ACHN (cell line): ENCODE results near the gene KRTAP10-11.
"Not testable (repeated sequence)": the region's sequence is repeated elsewhere in the genome, so short reads cannot be mapped to it uniquely, and the experiment has no call there.

ENCODE experiments used
- DNase-seq: peaks from one replicate; pipeline ENCODE4 v3.0.0-alpha.2; 2015
- in situ Hi-C: cut with HindIII; loops from 2 replicates; pipeline ENCODE4 v1.10.0; 2017; ENCODE audit warnings: low sequenced_read_pairs, low pct_ligation_motif_present, low pct_unique_long_range_greater_than_20kb

Gene KRTAP10-11

GRCh38 chr21:44654576-44655175 lies 8.5 kb downstream of the KRTAP10-11 start, which contains the start of gene KRTAP12-4:
Gene KRTAP12-4, minus strand, starts transcription at chr21:44654659. Its CDS starts 45 bp downstream, at chr21:44654614.
- DNase-seq, result no peak
- in situ Hi-C loops, result no loop called here

- in situ Hi-C loops, result no loop called here
- no peak for DNase-seq
Observed at GRCh38 chr21:44656868-44657267, 10.7 kb downstream of the KRTAP10-11 start.

GRCh38 chr21:44657635-44658540 lies 11.7 kb downstream of the KRTAP10-11 start, which contains the start of gene KRTAP12-3:
Gene KRTAP12-3, plus strand, starts transcription at chr21:44657932. Its CDS starts 48 bp downstream, at chr21:44657980.
- in situ Hi-C loops, result no loop called here
- no peak for DNase-seq

GRCh38 chr21:44658541-44658910 lies 12.3 kb downstream of the KRTAP10-11 start:
- DNase-seq, result no peak
- in situ Hi-C loops, result no loop called here

- in situ Hi-C loops, result no loop called here
- no peak for DNase-seq
Observed at GRCh38 chr21:44658913-44659595, 12.8 kb downstream of the KRTAP10-11 start.

GRCh38 chr21:44661567-44661966 lies 15.4 kb downstream of the KRTAP10-11 start:
- DNase-seq, in situ Hi-C loops: not testable (repeated sequence)

- no peak for DNase-seq
- in situ Hi-C loops, result no loop called here
Observed at GRCh38 chr21:44664691-44665090, 18.5 kb downstream of the KRTAP10-11 start.

- no peak for DNase-seq
- in situ Hi-C loops, result no loop called here
Observed at GRCh38 chr21:44666401-44667320, 20.4 kb downstream of the KRTAP10-11 start, which contains the start of gene KRTAP12-2. Gene KRTAP12-2, minus strand, starts transcription at chr21:44666927. Its CDS starts 41 bp downstream, at chr21:44666886.

GRCh38 chr21:44667612-44668011 lies 21.4 kb downstream of the KRTAP10-11 start:
- in situ Hi-C loops, result no loop called here
- DNase-seq, result no peak

- DNase-seq, result no peak
- in situ Hi-C loops, result no loop called here
Observed at GRCh38 chr21:44670642-44671432, 24.6 kb downstream of the KRTAP10-11 start.

GRCh38 chr21:44671911-44672310 lies 25.7 kb downstream of the KRTAP10-11 start:
- no peak for DNase-seq
- in situ Hi-C loops, result no loop called here

GRCh38 chr21:44677881-44678280 lies 31.7 kb downstream of the KRTAP10-11 start:
- in situ Hi-C loops, result no loop called here
- no peak for DNase-seq

GRCh38 chr21:44681152-44681551 lies 34.9 kb downstream of the KRTAP10-11 start:
- in situ Hi-C loops, result no loop called here
- no peak for DNase-seq

GRCh38 chr21:44681861-44682579 lies 35.8 kb downstream of the KRTAP10-11 start, which contains the start of gene KRTAP12-1:
Gene KRTAP12-1, minus strand, starts transcription at chr21:44682163. Its CDS starts 40 bp downstream, at chr21:44682123.
- no peak for DNase-seq
- in situ Hi-C loops, result no loop called here

- in situ Hi-C loops, result no loop called here
- DNase-seq, result no peak
Observed at GRCh38 chr21:44682580-44683151, 36.5 kb downstream of the KRTAP10-11 start.

GRCh38 chr21:44684077-44684476 lies 37.9 kb downstream of the KRTAP10-11 start:
- in situ Hi-C loops, result no loop called here
- no peak for DNase-seq
